ENCODE measurements around the gene TUBB6.
A peak's percentile ranks its signal among the peaks of the same experiment; 100 is the strongest.

Gene TUBB6

GRCh38 chr18:12293831-12294230, 14.2 kb upstream of the TUBB6 start:
- Histone ChIP-seq H3K4me1 (ENCODE audit: control insufficient read depth, insufficient read depth, low read length) (peaks cover 6% of the 10 kb centered on the region; the same call in 1 of the 2 replicates), H3K27me3 (ENCODE audit: control insufficient read depth, insufficient read depth, low read length) (peaks cover 7% of the 10 kb centered on the region; the same call in 1 of the 2 replicates), H3K9ac (ENCODE audit: low read length) (no peak overlapping the region), H3K27ac (ENCODE audit: low read depth, low read length) (no peak overlapping the region), H3K9me3 (ENCODE audit: control insufficient read depth, insufficient read depth, low read depth, low read length) (no peaks in the 10 kb centered on the region), H3K36me3 (ENCODE audit: control insufficient read depth, insufficient read depth, low read length) (no peaks in the 10 kb centered on the region), H3K4me3 (ENCODE audit: low read depth, low read length) (no peak overlapping the region)

GRCh38 chr18:12295389-12296086, 12.5 kb upstream of the TUBB6 start:
- Histone ChIP-seq H3K4me3 (ENCODE audit: low read depth, low read length) (no peak overlapping the region), H3K36me3 (ENCODE audit: control insufficient read depth, insufficient read depth, low read length) (no peaks in the 10 kb centered on the region), H3K4me1 (ENCODE audit: control insufficient read depth, insufficient read depth, low read length) (no peaks in the 10 kb centered on the region), H3K9ac (ENCODE audit: low read length) (peak overlapping the region; percentile 15), H3K27ac (ENCODE audit: low read depth, low read length) (no peak overlapping the region), H3K9me3 (ENCODE audit: control insufficient read depth, insufficient read depth, low read depth, low read length) (no peaks in the 10 kb centered on the region), H3K27me3 (ENCODE audit: control insufficient read depth, insufficient read depth, low read length) (no peaks in the 10 kb centered on the region)

- no peaks in the 10 kb centered on the region for H3K27me3 ChIP-seq (ENCODE audit: control insufficient read depth, insufficient read depth, low read length)
- no peaks in the 10 kb centered on the region for H3K36me3 ChIP-seq (ENCODE audit: control insufficient read depth, insufficient read depth, low read length)
- H3K9me3 ChIP-seq (ENCODE audit: control insufficient read depth, insufficient read depth, low read depth, low read length), result no peaks in the 10 kb centered on the region
- no peaks in the 10 kb centered on the region for H3K4me1 ChIP-seq (ENCODE audit: control insufficient read depth, insufficient read depth, low read length)
- no peak overlapping the region for H3K27ac ChIP-seq (ENCODE audit: low read depth, low read length)
- no peak overlapping the region for H3K4me3 ChIP-seq (ENCODE audit: low read depth, low read length)
- peak overlapping the region; percentile 15 for H3K9ac ChIP-seq (ENCODE audit: low read length)
These were observed 12.0 kb upstream of the TUBB6 start for GRCh38 chr18:12296087-12296403.

- no peaks in the 10 kb centered on the region for H3K4me1 ChIP-seq (ENCODE audit: control insufficient read depth, insufficient read depth, low read length)
- H3K36me3 ChIP-seq (ENCODE audit: control insufficient read depth, insufficient read depth, low read length), result no peaks in the 10 kb centered on the region
- no peak overlapping the region for H3K4me3 ChIP-seq (ENCODE audit: low read depth, low read length)
- H3K9ac ChIP-seq (ENCODE audit: low read length), result no peak overlapping the region
- no peaks in the 10 kb centered on the region for H3K27me3 ChIP-seq (ENCODE audit: control insufficient read depth, insufficient read depth, low read length)
- H3K27ac ChIP-seq (ENCODE audit: low read depth, low read length), result no peak overlapping the region
- H3K9me3 ChIP-seq (ENCODE audit: control insufficient read depth, insufficient read depth, low read depth, low read length), result no peaks in the 10 kb centered on the region
These were observed 11.6 kb upstream of the TUBB6 start for GRCh38 chr18:12296457-12296856.

GRCh38 chr18:12299862-12300261, 8.2 kb upstream of the TUBB6 start:
- no peaks in the 10 kb centered on the region for H3K9me3 ChIP-seq (ENCODE audit: control insufficient read depth, insufficient read depth, low read depth, low read length)
- no peak overlapping the region for H3K27ac ChIP-seq (ENCODE audit: low read depth, low read length)
- H3K36me3 ChIP-seq (ENCODE audit: control insufficient read depth, insufficient read depth, low read length), result no peaks in the 10 kb centered on the region
- 0 out of 2 replicates have a peak, but pooled peaks cover 2% of the 10 kb centered on the region for H3K4me1 ChIP-seq (ENCODE audit: control insufficient read depth, insufficient read depth, low read length)
- H3K27me3 ChIP-seq (ENCODE audit: control insufficient read depth, insufficient read depth, low read length), result peaks cover 2% of the 10 kb centered on the region
- H3K9ac ChIP-seq (ENCODE audit: low read length), result no peak overlapping the region
- no peak overlapping the region for H3K4me3 ChIP-seq (ENCODE audit: low read depth, low read length)

- no peak overlapping the region for H3K4me3 ChIP-seq (ENCODE audit: low read depth, low read length)
- no peaks in the 10 kb centered on the region for H3K36me3 ChIP-seq (ENCODE audit: control insufficient read depth, insufficient read depth, low read length)
- peaks cover 16% of the 10 kb centered on the region for H3K27me3 ChIP-seq (ENCODE audit: control insufficient read depth, insufficient read depth, low read length)
- no peak overlapping the region for H3K27ac ChIP-seq (ENCODE audit: low read depth, low read length)
- H3K4me1 ChIP-seq (ENCODE audit: control insufficient read depth, insufficient read depth, low read length), result peaks cover 16% of the 10 kb centered on the region
- H3K9me3 ChIP-seq (ENCODE audit: control insufficient read depth, insufficient read depth, low read depth, low read length), result no peaks in the 10 kb centered on the region
- H3K9ac ChIP-seq (ENCODE audit: low read length), result no peak overlapping the region
These were observed 6.6 kb upstream of the TUBB6 start for GRCh38 chr18:12301263-12302005.

- H3K36me3 ChIP-seq (ENCODE audit: control insufficient read depth, insufficient read depth, low read length), result no peaks in the 10 kb centered on the region
- H3K9me3 ChIP-seq (ENCODE audit: control insufficient read depth, insufficient read depth, low read depth, low read length), result no peaks in the 10 kb centered on the region
- no peak overlapping the region for H3K9ac ChIP-seq (ENCODE audit: low read length)
- peaks cover 26% of the 10 kb centered on the region for H3K27me3 ChIP-seq (ENCODE audit: control insufficient read depth, insufficient read depth, low read length)
- no peak overlapping the region for H3K4me3 ChIP-seq (ENCODE audit: low read depth, low read length)
- H3K27ac ChIP-seq (ENCODE audit: low read depth, low read length), result no peak overlapping the region
- peaks cover 24% of the 10 kb centered on the region for H3K4me1 ChIP-seq (ENCODE audit: control insufficient read depth, insufficient read depth, low read length)
These were observed 5.5 kb upstream of the TUBB6 start for GRCh38 chr18:12302391-12303147.

GRCh38 chr18:12304351-12305210, 3.5 kb upstream of the TUBB6 start:
- Histone ChIP-seq H3K36me3 (ENCODE audit: control insufficient read depth, insufficient read depth, low read length) (peaks cover 2% of the 10 kb centered on the region), H3K27ac (ENCODE audit: low read depth, low read length) (no peak overlapping the region), H3K9me3 (ENCODE audit: control insufficient read depth, insufficient read depth, low read depth, low read length) (no peaks in the 10 kb centered on the region), H3K4me3 (ENCODE audit: low read depth, low read length) (no peak overlapping the region), H3K9ac (ENCODE audit: low read length) (no peak overlapping the region), H3K4me1 (ENCODE audit: control insufficient read depth, insufficient read depth, low read length) (peaks cover 27% of the 10 kb centered on the region), H3K27me3 (ENCODE audit: control insufficient read depth, insufficient read depth, low read length) (peaks cover 29% of the 10 kb centered on the region)

- peaks cover 29% of the 10 kb centered on the region for H3K27me3 ChIP-seq (ENCODE audit: control insufficient read depth, insufficient read depth, low read length)
- peaks cover 7% of the 10 kb centered on the region for H3K36me3 ChIP-seq (ENCODE audit: control insufficient read depth, insufficient read depth, low read length)
- H3K27ac ChIP-seq (ENCODE audit: low read depth, low read length), result no peak overlapping the region
- H3K9me3 ChIP-seq (ENCODE audit: control insufficient read depth, insufficient read depth, low read depth, low read length), result no peaks in the 10 kb centered on the region
- H3K4me3 ChIP-seq (ENCODE audit: low read depth, low read length), result no peak overlapping the region
- no peak overlapping the region for H3K9ac ChIP-seq (ENCODE audit: low read length)
- H3K4me1 ChIP-seq (ENCODE audit: control insufficient read depth, insufficient read depth, low read length), result peaks cover 30% of the 10 kb centered on the region
These were observed 2.8 kb upstream of the TUBB6 start for GRCh38 chr18:12305211-12305610.

- no peak overlapping the region for H3K27ac ChIP-seq (ENCODE audit: low read depth, low read length)
- H3K27me3 ChIP-seq (ENCODE audit: control insufficient read depth, insufficient read depth, low read length), result peaks cover 29% of the 10 kb centered on the region
These were observed 2.0 kb upstream of the TUBB6 start for GRCh38 chr18:12305930-12306629.

More at GRCh38 chr18:12305930-12306629, 2.0 kb upstream of the TUBB6 start:
- Histone ChIP-seq H3K9me3 (ENCODE audit: control insufficient read depth, insufficient read depth, low read depth, low read length) (peaks cover 2% of the 10 kb centered on the region; the same call in 1 of the 2 replicates), H3K9ac (ENCODE audit: low read length) (no peak overlapping the region), H3K4me1 (ENCODE audit: control insufficient read depth, insufficient read depth, low read length) (peaks cover 30% of the 10 kb centered on the region), H3K4me3 (ENCODE audit: low read depth, low read length) (peak overlapping the region; percentile 90), H3K36me3 (ENCODE audit: control insufficient read depth, insufficient read depth, low read length) (peaks cover 15% of the 10 kb centered on the region)
